ENCODE measurements around the gene DNASE2. TPM values are rescaled to one million over a fixed set of nuclear protein-coding genes. Genes with fewer than 3 reads are reported as not detected.

DNASE2 gene
- 11.1 and 18.9 TPM in 2 replicates for total RNA-seq

DNA sequence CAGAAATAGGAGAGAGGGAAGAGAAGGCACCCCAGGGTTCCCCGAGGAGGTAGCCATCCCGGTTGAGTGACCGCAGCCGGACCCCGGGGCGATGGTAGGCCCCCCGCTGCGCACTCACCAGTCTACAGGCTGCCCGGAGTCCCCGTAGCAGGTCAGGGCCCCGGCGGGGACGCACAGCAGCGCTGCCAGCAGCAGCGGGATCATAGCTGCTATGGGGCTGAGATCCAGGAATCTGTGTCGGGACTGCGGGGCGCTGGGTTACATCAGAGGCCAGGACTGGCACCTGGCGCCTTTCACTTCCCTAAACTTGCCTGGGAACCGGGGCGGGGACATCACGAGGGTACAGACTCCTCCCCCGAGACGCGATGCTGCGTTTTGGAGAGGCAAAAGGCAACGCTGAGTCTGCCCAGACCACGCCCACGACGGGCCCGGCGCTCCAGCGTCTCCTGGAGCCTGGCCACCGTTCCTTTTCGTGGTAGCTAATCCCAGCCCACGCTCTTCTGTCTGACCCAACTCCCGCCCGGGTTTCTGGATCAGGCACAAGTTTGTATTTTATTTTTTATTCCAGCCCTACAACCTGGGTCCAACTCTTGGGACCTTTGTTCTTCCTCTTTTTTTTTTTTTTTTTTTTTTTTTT lies at the start of gene DNASE2:
TSS of gene DNASE2 (minus strand) at position 278 of the 637 bp plus-strand sequence. CDS start at position 204, 74 bp downstream.

DNA sequence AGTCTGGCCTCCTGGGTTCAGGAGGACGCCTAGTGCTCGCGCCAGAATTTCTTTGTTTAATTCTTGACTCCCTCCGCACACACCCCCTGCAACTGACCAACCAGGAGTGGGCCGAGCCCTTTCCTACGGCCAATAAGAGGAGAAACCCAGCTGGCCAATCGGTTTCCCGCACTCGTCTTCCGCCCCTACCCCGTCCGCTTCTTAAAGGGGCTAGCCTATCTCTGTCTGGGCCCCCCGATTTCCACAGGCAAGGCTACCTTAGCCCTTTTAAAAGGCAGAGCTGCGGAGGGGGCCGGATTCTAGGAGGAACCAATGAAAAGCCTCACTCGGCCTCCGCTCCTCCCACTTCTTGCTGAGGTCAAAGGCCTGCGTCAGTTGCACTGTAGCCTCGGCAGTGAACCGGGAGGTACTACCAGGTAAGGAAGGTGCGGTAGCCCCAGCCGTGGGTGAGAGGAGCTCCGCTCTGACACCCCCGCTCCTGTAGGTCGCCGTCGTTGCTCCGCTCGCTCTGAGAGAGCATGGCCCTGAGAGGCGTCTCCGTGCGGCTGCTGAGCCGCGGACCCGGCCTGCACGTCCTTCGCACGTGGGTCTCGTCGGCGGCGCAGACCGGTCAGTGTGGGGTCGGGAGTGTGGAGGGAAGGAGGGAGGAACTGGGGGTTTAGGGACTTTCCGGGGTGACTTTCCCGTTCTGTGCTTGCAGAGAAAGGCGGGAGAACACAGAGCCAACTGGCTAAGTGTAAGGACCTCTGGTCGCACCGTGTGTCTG lies 9.7 kb upstream of the DNASE2 start, which contains the start of gene GCDH:
TSS of gene GCDH (plus strand) at position 374 of the 766 bp plus-strand sequence. CDS start at position 519, 145 bp downstream.

DNA sequence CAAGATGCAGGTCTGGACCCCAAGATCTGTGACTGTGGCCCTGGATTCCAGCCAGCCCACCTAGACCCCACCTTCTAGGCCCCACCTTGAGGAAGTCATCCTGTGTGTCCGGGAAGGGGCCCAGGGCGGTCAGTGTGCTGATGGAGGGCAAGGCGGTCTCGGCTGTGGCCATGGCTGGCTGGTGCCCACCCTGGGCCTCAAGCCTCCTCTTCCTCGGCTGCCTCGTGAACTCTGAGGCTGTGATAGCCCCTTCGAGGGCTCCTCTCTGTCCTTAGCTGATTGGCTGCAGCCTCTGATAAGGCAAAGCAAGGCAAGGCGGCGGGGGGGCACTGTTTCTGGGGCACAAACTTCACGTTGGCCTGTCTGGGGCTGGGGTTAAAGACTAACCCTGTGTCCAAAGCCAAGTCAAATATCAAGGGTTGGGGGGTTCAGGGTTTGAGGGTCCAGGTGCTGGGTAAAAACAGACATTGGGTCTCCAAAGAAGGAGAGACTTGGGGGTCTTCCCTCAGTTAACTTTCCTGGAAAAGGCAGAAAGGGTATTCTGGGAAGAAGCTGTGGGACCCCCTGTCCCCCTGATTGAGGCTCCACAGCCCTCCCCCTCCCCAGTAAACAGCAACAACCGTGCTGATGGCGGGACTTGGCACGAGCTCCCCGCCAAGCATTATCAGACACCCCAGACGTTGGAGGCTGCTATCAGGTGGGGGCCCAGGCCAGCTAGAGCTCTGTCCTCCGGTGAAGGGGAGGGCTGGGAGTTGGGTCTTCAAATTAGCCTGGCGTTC lies 5.9 kb upstream of the DNASE2 start, which contains the start of gene KLF1:
TSS of gene KLF1 (minus strand) at position 233 of the 779 bp plus-strand sequence. CDS start at position 172, 61 bp downstream.

DNA sequence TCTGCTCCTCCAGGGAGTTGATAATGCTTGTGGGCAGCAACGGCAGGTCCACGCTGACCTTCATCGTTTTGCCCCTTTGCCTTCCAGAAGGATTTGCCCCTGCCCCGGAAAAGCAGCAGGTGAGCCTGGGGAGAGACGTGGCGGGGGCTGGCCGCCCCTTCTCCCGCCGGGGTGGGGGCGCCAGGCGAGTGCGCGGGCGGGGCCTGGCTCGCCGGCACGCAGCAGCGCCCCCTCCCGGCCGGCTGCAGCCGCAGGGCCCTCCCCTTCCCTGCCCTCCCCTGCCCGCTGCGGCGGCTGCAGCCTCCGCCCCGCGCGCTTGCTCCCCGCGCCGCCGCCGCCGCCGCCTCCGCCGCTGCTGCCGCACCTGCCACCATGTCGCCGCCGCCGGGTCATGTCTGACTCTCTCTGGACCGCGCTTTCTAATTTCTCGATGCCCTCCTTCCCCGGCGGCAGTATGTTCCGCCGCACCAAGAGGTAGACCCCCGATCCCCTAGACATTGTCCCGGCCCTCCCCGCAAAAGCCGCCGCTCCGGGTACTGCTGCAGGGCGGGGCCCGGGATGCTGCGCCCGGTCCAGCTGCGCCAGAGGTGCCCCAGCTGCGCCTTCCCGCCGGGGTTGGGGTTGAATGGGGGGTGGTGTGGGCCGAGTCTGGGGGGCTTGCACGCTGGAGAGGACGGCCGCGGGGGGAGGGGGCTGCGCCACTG lies 42.9 kb downstream of the DNASE2 start, which contains the start of gene MAST1:
TSS of gene MAST1 (plus strand) at position 334 of the 704 bp plus-strand sequence. CDS start at position 392, 58 bp downstream.

DNA sequence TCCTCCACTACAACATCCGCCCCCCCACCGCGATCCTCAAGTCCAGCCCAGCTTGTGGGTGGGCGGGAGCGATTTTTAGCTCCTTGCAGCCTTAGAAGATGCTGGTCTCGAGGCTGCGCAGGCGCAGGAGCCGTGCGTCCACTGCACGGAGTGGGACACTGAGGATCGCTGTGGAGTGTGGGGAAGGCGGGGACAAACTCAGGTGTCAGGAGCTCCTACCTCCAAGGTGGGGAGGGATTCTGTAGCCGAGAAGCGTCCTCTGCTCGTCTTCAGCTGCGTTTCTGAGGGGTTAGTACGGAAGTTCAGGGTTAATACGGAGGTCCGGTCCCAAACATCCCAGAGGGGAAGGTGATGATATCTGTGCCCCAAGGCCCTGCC lies 46.7 kb downstream of the DNASE2 start, which contains the start of gene RTBDN:
TSS of gene RTBDN (minus strand) at position 14 of the 378 bp plus-strand sequence. CDS start 4,600 bp downstream, outside the sequence.

Other genes starting within 250 kb of the DNASE2 start
- gene MAN2B1, start 214.7 kb downstream of the DNASE2 start, total RNA-seq = 26.6 and 33.1 TPM in 2 replicates
- gene WDR83, start 214.6 kb downstream of the DNASE2 start, total RNA-seq = 9.5 and 11.8 TPM in 2 replicates
- 47.1 and 64.1 TPM in 2 replicates for gene DHPS, start 199.6 kb downstream of the DNASE2 start, total RNA-seq
- gene GNG14, start 193.5 kb downstream of the DNASE2 start, total RNA-seq = not detected in 2 replicates
- 5.6 and 9.3 TPM in 2 replicates for gene FBXW9, start 184.8 kb downstream of the DNASE2 start, total RNA-seq
- gene TNPO2, start 157.5 kb downstream of the DNASE2 start, total RNA-seq = 29.8 and 31.5 TPM in 2 replicates
- gene TRIR, start 146.8 kb downstream of the DNASE2 start, total RNA-seq = 149 and 154 TPM in 2 replicates
- 96.2 and 110 TPM in 2 replicates for gene GET3, start 144.0 kb downstream of the DNASE2 start, total RNA-seq
- gene BEST2, start 129.7 kb downstream of the DNASE2 start, total RNA-seq = not detected in 2 replicates
- gene HOOK2, start 105.9 kb downstream of the DNASE2 start, total RNA-seq = 11.7 and 17.2 TPM in 2 replicates
- gene JUNB, start 90.0 kb downstream of the DNASE2 start, total RNA-seq = 28.0 and 50.4 TPM in 2 replicates
- gene PRDX2, start 79.6 kb downstream of the DNASE2 start, total RNA-seq = 224 and 246 TPM in 2 replicates
- not detected in 2 replicates for gene THSD8, start 79.4 kb downstream of the DNASE2 start, total RNA-seq
- gene RNASEH2A, start 74.9 kb downstream of the DNASE2 start, total RNA-seq = 18.4 and 35.4 TPM in 2 replicates
- not detected in 2 replicates for gene RTBDN, start 46.9 kb downstream of the DNASE2 start, total RNA-seq
- gene MAST1, start 42.9 kb downstream of the DNASE2 start, total RNA-seq = 0.09 and 0.36 TPM in 2 replicates
- not detected in 2 replicates for gene KLF1, start 5.8 kb upstream of the DNASE2 start, total RNA-seq
- gene GCDH, start 9.7 kb upstream of the DNASE2 start, total RNA-seq = 16.5 and 22.1 TPM in 2 replicates
- 0.09 TPM in 1 of 2 replicates, not detected in the other for gene SYCE2, start 37.8 kb upstream of the DNASE2 start, total RNA-seq
- gene FARSA, start 52.3 kb upstream of the DNASE2 start, total RNA-seq = 54.9 and 57.3 TPM in 2 replicates
- gene CALR, start 57.2 kb upstream of the DNASE2 start, total RNA-seq = 1,479 and 1,611 TPM in 2 replicates
- 59.1 and 98.8 TPM in 2 replicates for gene RAD23A, start 64.4 kb upstream of the DNASE2 start, total RNA-seq
- 31.3 and 32.6 TPM in 2 replicates for gene GADD45GIP1, start 75.8 kb upstream of the DNASE2 start, total RNA-seq
- 0.09 TPM in 1 of 2 replicates, not detected in the other for gene DAND5, start 88.1 kb upstream of the DNASE2 start, total RNA-seq
- 8.1 and 21.8 TPM in 2 replicates for gene NFIX, start 114.0 kb upstream of the DNASE2 start, total RNA-seq
- 48.0 and 58.7 TPM in 2 replicates for gene LYL1, start 221.4 kb upstream of the DNASE2 start, total RNA-seq
- gene TRMT1, start 235.3 kb upstream of the DNASE2 start, total RNA-seq = 33.3 and 38.7 TPM in 2 replicates
- 53.1 and 55.5 TPM in 2 replicates for gene NACC1, start 236.8 kb upstream of the DNASE2 start, total RNA-seq

All from endothelial cell of coronary artery (primary cell).